IMR-90 (cell line): ENCODE results near the gene RASSF6. TPM values are rescaled to one million over a fixed set of nuclear protein-coding genes. Genes with fewer than 3 reads are reported as not detected.

Experiments used
- ATAC-seq: fragments of 200-7000 bp; cut with Tn5 transposase; 2 replicates; pipeline ENCODE4 v1.9.1; 2020; ENCODE audit warnings: low read depth, mild to moderate bottlenecking, moderate library complexity
- BruUV-seq: library from RNA; stranded (reverse); fragments of 400-500 nt; replicated peaks from 2 replicates; lab custom pipeline; 2021; lab: Mats Ljungman, UMichigan
- CTCF ChIA-PET: fragments of 300-600 bp; formaldehyde crosslinking; extraction: SDS; loops from one replicate; lab custom pipeline; 2021; ENCODE audit warnings: antibody characterized with exemption; lab: Yijun Ruan, JAX
- POLR2A ChIA-PET: fragments of 300-600 bp; sonication (Branson Sonifier 250); formaldehyde crosslinking; loops from one replicate; lab custom pipeline; 2022; ENCODE audit warnings: antibody characterized with exemption; ENCODE audit not compliant: unreplicated experiment; lab: Charles Lee
- DNase-seq: peaks from one replicate; pipeline ENCODE4 v3.0.0; 2013
- H2AFZ ChIP-seq: replicated peaks from 2 replicates; pipeline ENCODE3; 2013; ENCODE audit warnings: low read length, mild to moderate bottlenecking; ENCODE audit not compliant: poor library complexity
- H2AK5ac ChIP-seq: 2 replicates; pipeline ENCODE4 v1.6.1; 2013; ENCODE audit warnings: low read depth, low read length, inconsistent platforms
- H2AK9ac ChIP-seq: replicated peaks from 2 replicates; pipeline ENCODE3; 2013; ENCODE audit warnings: mild to moderate bottlenecking, low read depth, low read length, moderate library complexity; ENCODE audit not compliant: poor library complexity
- H2BK120ac ChIP-seq: 2 replicates; pipeline ENCODE4 v1.6.1; 2013; ENCODE audit warnings: low read depth, low read length, inconsistent platforms
- H2BK15ac ChIP-seq: 3 replicates; pipeline ENCODE4 v1.6.1; 2013; ENCODE audit warnings: low read depth, low read length, inconsistent platforms
- H2BK20ac ChIP-seq: 2 replicates; pipeline ENCODE4 v1.6.1; 2013; ENCODE audit warnings: low read depth, mild to moderate bottlenecking, inconsistent platforms, low read length, moderate library complexity
- H2BK5ac ChIP-seq: 2 replicates; pipeline ENCODE4 v1.6.1; 2013; ENCODE audit warnings: mild to moderate bottlenecking, low read depth, low read length, inconsistent platforms; ENCODE audit not compliant: poor library complexity, severe bottlenecking
- H3K14ac ChIP-seq: replicated peaks from 2 replicates; pipeline ENCODE4 v1.6.1; 2013; ENCODE audit warnings: low read depth, low read length, inconsistent platforms
- H3K18ac ChIP-seq: 2 replicates; pipeline ENCODE4 v1.6.1; 2013; ENCODE audit warnings: low read depth, low read length, control low read depth
- H3K23ac ChIP-seq: 2 replicates; pipeline ENCODE4 v1.6.1; 2013; ENCODE audit warnings: low read depth, low read length, inconsistent platforms
- H3K27ac ChIP-seq: 2 replicates; pipeline ENCODE4 v1.5.1; 2013; ENCODE audit warnings: mild to moderate bottlenecking, control low read depth, low read length; ENCODE audit not compliant: insufficient read depth
- H3K27me3 ChIP-seq: 2 replicates; pipeline ENCODE4 v1.6.1; 2013; ENCODE audit warnings: low read length; ENCODE audit not compliant: control insufficient read depth, insufficient read depth
- H3K36me3 ChIP-seq: 2 replicates; pipeline ENCODE4 v1.6.1; 2013; ENCODE audit warnings: low read length, mixed read lengths; ENCODE audit not compliant: control insufficient read depth, insufficient read depth
- H3K4ac ChIP-seq: 2 replicates; pipeline ENCODE4 v1.6.1; 2013; ENCODE audit warnings: low read depth, low read length, inconsistent platforms
- H3K4me1 ChIP-seq: 2 replicates; pipeline ENCODE4 v1.6.1; 2013; ENCODE audit warnings: low read length, mixed read lengths; ENCODE audit not compliant: control insufficient read depth, insufficient read depth
- H3K4me2 ChIP-seq: 2 replicates; pipeline ENCODE4 v1.6.1; 2013; ENCODE audit warnings: low read depth, mild to moderate bottlenecking, control low read depth, low read length, moderate library complexity
- H3K4me3 ChIP-seq: 2 replicates; pipeline ENCODE4 v1.5.1; 2013; ENCODE audit warnings: low read depth, mild to moderate bottlenecking, control low read depth, low read length, moderate library complexity; ENCODE audit not compliant: insufficient read depth
- H3K56ac ChIP-seq: 2 replicates; pipeline ENCODE4 v1.6.1; 2013; ENCODE audit warnings: low read length, inconsistent platforms; ENCODE audit not compliant: insufficient read depth; ENCODE audit errors: extremely low read depth
- H3K79me1 ChIP-seq, 2 experiments: 2 replicates each; pipeline ENCODE4 v1.6.1; 2013; ENCODE audit warnings: low read length in 2 of 2, inconsistent platforms in 1 of 2, low read depth in 1 of 2
- H3K9ac ChIP-seq: 2 replicates; pipeline ENCODE4 v1.6.1; 2013; ENCODE audit warnings: low read depth, low read length, control low read depth
- H3K9me1 ChIP-seq: 2 replicates; pipeline ENCODE4 v1.6.1; 2013; ENCODE audit warnings: low read length, inconsistent platforms; ENCODE audit not compliant: insufficient read depth
- H3K9me3 ChIP-seq: 2 replicates; pipeline ENCODE4 v1.6.1; 2013; ENCODE audit warnings: low read length; ENCODE audit not compliant: control insufficient read depth, insufficient read depth
- H4K20me1 ChIP-seq: 2 replicates; pipeline ENCODE4 v1.6.1; 2013; ENCODE audit warnings: low read length, inconsistent platforms; ENCODE audit not compliant: insufficient read depth
- H4K5ac ChIP-seq: 2 replicates; pipeline ENCODE4 v1.6.1; 2013; ENCODE audit warnings: mild to moderate bottlenecking, low read depth, low read length, control low read depth
- H4K8ac ChIP-seq, 2 experiments: 2 replicates each; pipeline ENCODE4 v1.6.1; 2013; ENCODE audit warnings: low read depth in 2 of 2, low read length in 2 of 2, control low read depth in 1 of 2, inconsistent platforms in 1 of 2
- H4K91ac ChIP-seq: 2 replicates; pipeline ENCODE4 v1.6.1; 2013; ENCODE audit warnings: low read depth, low read length, inconsistent platforms; ENCODE audit not compliant: insufficient read depth
- BHLHE40 ChIP-seq: fragments of 150-350 bp; IDR thresholded peaks from 2 replicates; pipeline ENCODE4 v1.6.1; 2016; ENCODE audit warnings: mild to moderate bottlenecking, low read depth, low read length
- CEBPB ChIP-seq: IDR thresholded peaks from 2 replicates; pipeline ENCODE4 v1.6.1; 2012; ENCODE audit warnings: low read depth, low read length, improper control_type of control experiment
- CHD1 ChIP-seq: IDR thresholded peaks from 2 replicates; pipeline ENCODE4 v1.6.1; 2012; ENCODE audit warnings: low read depth, low read length, improper control_type of control experiment
- CTCF ChIP-seq: conservative IDR thresholded peaks from 2 replicates; pipeline ENCODE4 v1.5.1; 2012; ENCODE audit warnings: mild to moderate bottlenecking, low read depth, low read length, improper control_type of control experiment
- FOS ChIP-seq: fragments of 150-350 bp; IDR thresholded peaks from 2 replicates; pipeline ENCODE4 v1.6.1; 2016; ENCODE audit warnings: low read depth, low read length
- MAFK ChIP-seq: IDR thresholded peaks from 2 replicates; pipeline ENCODE4 v1.6.1; 2012; ENCODE audit warnings: low read depth, low read length, improper control_type of control experiment
- MAZ ChIP-seq: IDR thresholded peaks from 2 replicates; pipeline ENCODE4 v1.6.1; 2012; ENCODE audit warnings: low read depth, mild to moderate bottlenecking, low read length, improper control_type of control experiment, moderate library complexity, borderline replicate concordance
- MXI1 ChIP-seq: IDR thresholded peaks from 2 replicates; pipeline ENCODE4 v1.6.1; 2012; ENCODE audit warnings: low read depth, mild to moderate bottlenecking, low read length, moderate library complexity, borderline replicate concordance
- NFE2L2 ChIP-seq: fragments of 150-350 bp; IDR thresholded peaks from 2 replicates; pipeline ENCODE4 v1.6.1; 2016; ENCODE audit warnings: low read depth, mild to moderate bottlenecking, low read length
- POLR2A ChIP-seq: IDR thresholded peaks from 2 replicates; pipeline ENCODE4 v1.6.1; 2012; ENCODE audit warnings: mild to moderate bottlenecking, low read depth, low read length
- RAD21 ChIP-seq: IDR thresholded peaks from 2 replicates; pipeline ENCODE4 v1.6.1; 2012; ENCODE audit warnings: low read length, improper control_type of control experiment
- RCOR1 ChIP-seq: IDR thresholded peaks from 2 replicates; pipeline ENCODE4 v1.6.1; 2012; ENCODE audit warnings: mild to moderate bottlenecking, low read length, improper control_type of control experiment; ENCODE audit not compliant: insufficient replicate concordance
- SMC3 ChIP-seq: fragments of 150-350 bp; IDR thresholded peaks from 2 replicates; pipeline ENCODE4 v1.6.1; 2016; ENCODE audit warnings: low read depth, mild to moderate bottlenecking, antibody characterized with exemption, low read length, moderate library complexity
- USF2 ChIP-seq: fragments of 150-350 bp; IDR thresholded peaks from 2 replicates; pipeline ENCODE4 v1.6.1; 2017; ENCODE audit warnings: mild to moderate bottlenecking, antibody characterized with exemption, low read length, low read depth
- WGBS, 2 experiments: methylation state at CpG; one replicate each; pipeline versions ENCODE4 v1.1.5 to v1.1.7; 2013; ENCODE audit warnings: missing lambda C conversion rate in 2 of 2; ENCODE audit not compliant: insufficient read length in 1 of 2; ENCODE audit errors: extremely low coverage in 2 of 2; 5-methylcytosine and 5-hydroxymethylcytosine counted together
- dilution Hi-C: fragments of 300-500 bp; cut with HindIII; formaldehyde crosslinking; loops from one replicate; pipeline ENCODE4 v1.14.3; 2018; ENCODE audit warnings: low sequenced_read_pairs; ENCODE audit not compliant: unreplicated experiment
- in situ Hi-C: fragments of 300-500 bp; cut with MboI; formaldehyde crosslinking; loops from 3 replicates; pipeline ENCODE4 v1.14.3; 2019; ENCODE audit warnings: low sequenced_read_pairs, inconsistent platforms, mixed read lengths
- intact Hi-C: fragments of 100-400 bp; cut with micrococcal nuclease; formaldehyde crosslinking; loops from 2 replicates; pipeline ENCODE4 v1.10.0; 2022
- polyA plus RNA-seq, 3 experiments: library from polyadenylated mRNA; depleted of rRNA; stranded (reverse); fragments of >200 nt; gene quantifications; 2 replicates each; pipeline ENCODE4 v1.2.3, GENCODE V29; 2012; ENCODE audit warnings: low replicate concordance in 1 of 3
- total RNA-seq: library from RNA; depleted of rRNA; stranded (reverse); fragments of >200 nt; gene quantifications from 2 replicates; pipeline ENCODE4 v1.2.3, GENCODE V29; 2012
- TF ChIP-seq, protein P1 (sequence below): fragments of 150-350 bp; IDR thresholded peaks from 2 replicates; pipeline ENCODE4 v1.6.1; 2016; ENCODE audit warnings: low read depth, mild to moderate bottlenecking, low read length, moderate library complexity, borderline replicate concordance

The RASSF6 gene
- total and polyA plus RNA-seq, 2 of the 4 experiments (the other 2 are of a cell fraction), result not detected

DNA sequence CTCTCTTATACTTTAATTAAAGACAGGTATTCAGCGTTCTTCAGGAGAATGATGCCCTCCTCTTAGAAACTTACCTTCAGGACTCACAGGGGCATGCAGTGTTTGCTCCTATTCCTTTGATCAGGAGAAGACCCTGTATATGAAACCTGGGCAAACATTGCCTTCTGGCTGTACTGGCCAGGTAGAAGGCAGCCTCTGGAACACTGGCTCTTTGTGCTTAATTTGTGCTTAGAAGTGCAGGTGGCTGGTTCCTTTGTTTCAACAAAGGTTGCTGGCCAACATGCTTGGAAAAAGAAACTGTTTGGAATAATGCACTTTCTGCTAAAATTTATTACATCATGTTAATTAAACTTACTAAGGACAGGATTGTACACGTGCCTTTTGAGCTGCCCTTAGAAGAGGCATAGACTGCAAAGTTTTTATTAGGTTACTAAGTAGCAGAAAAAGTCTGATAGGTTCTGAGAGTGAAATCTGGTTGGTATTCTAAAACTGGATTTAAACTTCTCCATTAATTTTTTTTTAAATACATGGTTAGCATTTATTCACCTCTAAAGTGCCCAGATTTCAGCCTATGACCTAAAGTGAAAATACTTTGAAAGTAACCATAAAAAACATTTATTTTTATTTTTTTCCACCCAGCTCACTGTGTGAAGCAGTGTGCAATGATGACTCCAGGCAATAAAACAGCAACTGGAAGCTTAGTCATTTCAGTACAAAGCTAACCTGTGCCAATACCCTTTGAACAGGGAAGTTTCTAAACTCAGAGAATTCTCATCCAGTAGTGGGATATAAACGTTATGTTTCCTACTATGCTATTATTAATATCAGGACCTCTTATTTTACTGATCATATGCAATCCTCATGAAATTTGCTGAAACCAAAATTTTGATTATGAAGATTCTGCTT, 11.3 kb downstream of the RASSF6 start:
- ChIA-PET CTCF (no interaction called here), POLR2A (interaction anchor here (0.6 kb wide), 1 partner anchor 10 kb away, joined by 3 read pairs; no protein-coding TSS in a partner anchor)
- peak; percentile 49 for DNase-seq
- TF ChIP-seq POLR2A, result no peak
- TF ChIP-seq, protein P1, sequence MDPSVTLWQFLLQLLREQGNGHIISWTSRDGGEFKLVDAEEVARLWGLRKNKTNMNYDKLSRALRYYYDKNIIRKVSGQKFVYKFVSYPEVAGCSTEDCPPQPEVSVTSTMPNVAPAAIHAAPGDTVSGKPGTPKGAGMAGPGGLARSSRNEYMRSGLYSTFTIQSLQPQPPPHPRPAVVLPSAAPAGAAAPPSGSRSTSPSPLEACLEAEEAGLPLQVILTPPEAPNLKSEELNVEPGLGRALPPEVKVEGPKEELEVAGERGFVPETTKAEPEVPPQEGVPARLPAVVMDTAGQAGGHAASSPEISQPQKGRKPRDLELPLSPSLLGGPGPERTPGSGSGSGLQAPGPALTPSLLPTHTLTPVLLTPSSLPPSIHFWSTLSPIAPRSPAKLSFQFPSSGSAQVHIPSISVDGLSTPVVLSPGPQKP, result no peak
- TF ChIP-seq CEBPB, result no peak
- TF ChIP-seq USF2, result no peak
- TF ChIP-seq MAZ, result no peak
- TF ChIP-seq BHLHE40, result no peak
- no peak for TF ChIP-seq RCOR1
- no peak for TF ChIP-seq NFE2L2
- no peak for TF ChIP-seq CTCF
- TF ChIP-seq MAFK, result no peak
- TF ChIP-seq FOS, result no peak
- TF ChIP-seq RAD21, result no peak
- no peak for TF ChIP-seq CHD1
- TF ChIP-seq MXI1, result no peak
- TF ChIP-seq SMC3, result no peak

More for the DNA sequence above, 11.3 kb downstream of the RASSF6 start:
- no peaks in the 10 kb centered on the region for H3K36me3 ChIP-seq
- no peak overlapping the region for H2BK5ac ChIP-seq
- H2AFZ ChIP-seq, result no peak overlapping the region
- no peak overlapping the region for H2BK20ac ChIP-seq
- H3K27ac ChIP-seq, result no peak overlapping the region
- no peaks in the 10 kb centered on the region for H4K20me1 ChIP-seq
- no peak overlapping the region for H4K5ac ChIP-seq
- in situ Hi-C loops (no loop called here), dilution Hi-C loops (no loop called here), intact Hi-C loops (no loop called here)
- H3K9me1 ChIP-seq, result no peaks in the 10 kb centered on the region
- H3K27me3 ChIP-seq, result peaks cover 3% of the 10 kb centered on the region; the same call in 1 of the 2 replicates
- no peak overlapping the region for H3K4me2 ChIP-seq
- no peak overlapping the region for H3K4me3 ChIP-seq
- H3K14ac ChIP-seq, result no peak overlapping the region
- no TSS peak for BruUV-seq
- no peaks in the 10 kb centered on the region for H3K79me1 ChIP-seq
- no CpG with 5 or more reads among the region's 3 CpGs for WGBS, 2 experiments
- H3K23ac ChIP-seq, result no peak overlapping the region
- no peak overlapping the region for H4K91ac ChIP-seq
- no peaks in the 10 kb centered on the region for H3K9me3 ChIP-seq
- H3K4ac ChIP-seq, result no peak overlapping the region
- no peaks in the 10 kb centered on the region for H3K4me1 ChIP-seq
- no peak overlapping the region for H3K18ac ChIP-seq
- no peak overlapping the region for H2AK5ac ChIP-seq
- H2AK9ac ChIP-seq, result no peak overlapping the region
- ATAC-seq, result peak; percentile 33; the same call in 1 of the 2 replicates
- H3K9ac ChIP-seq, result no peak overlapping the region
- no peak overlapping the region for H4K8ac ChIP-seq
- H2BK15ac ChIP-seq, result no peak overlapping the region
- H3K56ac ChIP-seq, result no peak overlapping the region
- no peak overlapping the region for H2BK120ac ChIP-seq
